HG02973 (cell line): ENCODE results near the gene APP.
"Not testable (repeated sequence)": the region's sequence is repeated elsewhere in the genome, so short reads cannot be mapped to it uniquely, and the experiment has no call there.

ENCODE experiments used
- ATAC-seq: cut with Tn5 transposase; IDR thresholded peaks from one replicate; pipeline ENCODE4 v1.9.1; 2021; ENCODE audit warnings: moderate library complexity; ENCODE audit not compliant: unreplicated experiment

The APP gene

DNA sequence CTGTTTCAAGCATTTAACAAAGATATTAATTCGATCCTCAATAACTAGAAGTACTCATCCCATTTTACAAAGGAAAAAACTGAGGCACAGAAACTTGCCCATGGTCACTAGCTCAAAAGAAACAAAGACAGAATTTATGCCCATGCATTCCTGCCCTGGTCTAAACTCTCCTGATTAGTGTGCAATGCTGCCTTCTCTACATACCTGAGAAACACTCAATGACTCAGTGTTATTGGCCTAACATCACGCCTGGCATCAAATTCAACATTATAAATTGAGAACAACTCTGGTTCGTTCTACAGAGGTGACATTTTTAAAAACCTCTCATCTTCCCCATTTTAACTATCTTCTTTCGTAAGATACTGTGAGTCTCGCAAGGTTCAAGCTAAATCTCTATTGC lies 5.2 kb downstream of the APP start:
- no peak for ATAC-seq

DNA sequence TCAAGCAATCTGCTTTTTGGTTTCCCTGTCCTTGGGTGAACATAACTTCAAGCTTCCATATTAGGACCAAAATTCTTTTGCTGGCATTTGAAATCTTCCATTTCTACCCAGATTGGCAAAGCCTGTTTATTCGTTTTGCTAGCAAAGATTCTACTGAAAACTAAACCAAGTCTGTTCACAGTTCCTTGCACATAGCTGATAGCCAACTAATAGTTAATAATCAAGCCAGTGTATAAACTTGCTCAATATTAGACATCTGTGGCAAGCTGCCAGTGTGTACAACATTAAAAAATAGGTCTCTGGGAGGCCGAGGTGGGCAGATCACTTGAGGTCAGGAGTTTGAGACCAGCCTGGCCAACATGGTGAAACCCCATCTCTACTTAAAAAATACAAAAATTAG lies 6.3 kb downstream of the APP start:
- no peak for ATAC-seq

- ATAC-seq: no peak
Observed at GRCh38 chr21:26162081-26162480, 8.5 kb downstream of the APP start.

GRCh38 chr21:26159869-26160268 lies 10.7 kb downstream of the APP start:
- ATAC-seq: no peak

DNA sequence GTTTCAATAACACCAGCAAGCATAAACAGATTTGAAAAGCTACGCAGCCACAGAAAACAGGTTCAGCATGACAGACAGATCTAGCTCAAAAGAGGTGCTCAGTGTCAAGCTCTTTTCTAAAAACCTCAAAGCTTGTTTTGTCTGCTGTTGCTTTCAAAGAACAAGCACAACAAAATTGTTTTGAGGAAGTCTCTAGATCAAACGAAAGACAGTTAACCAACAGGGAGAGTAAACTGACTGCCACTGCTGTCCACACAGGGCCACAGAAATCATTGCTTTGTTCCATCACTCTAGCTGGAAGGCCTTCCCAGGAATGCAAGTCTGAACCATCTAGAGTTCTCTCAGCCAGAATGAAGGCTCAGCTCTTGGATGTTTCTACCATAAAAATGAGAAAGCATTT lies 12.8 kb downstream of the APP start:
- no peak for ATAC-seq

- no peak for ATAC-seq
Observed at GRCh38 chr21:26154753-26155152, 15.8 kb downstream of the APP start.

DNA sequence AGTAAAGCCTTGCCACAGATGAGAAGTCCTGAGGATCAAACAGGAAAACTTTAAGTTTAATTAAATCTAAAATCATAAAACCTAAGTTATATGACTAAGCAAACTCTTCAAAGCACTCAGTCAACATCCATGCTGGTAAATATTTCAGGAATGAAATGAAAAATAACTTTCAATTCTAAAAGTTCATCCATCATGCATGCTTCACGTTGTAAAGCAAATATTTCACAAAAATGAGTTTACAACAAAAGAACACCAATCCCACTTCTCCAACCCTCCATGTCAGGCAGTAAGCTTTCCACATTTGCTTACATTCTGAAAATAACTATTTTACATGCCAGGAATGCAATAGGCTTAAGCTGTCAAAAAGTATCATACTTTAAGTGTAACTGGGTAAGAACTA lies 16.8 kb downstream of the APP start:
- no peak for ATAC-seq

DNA sequence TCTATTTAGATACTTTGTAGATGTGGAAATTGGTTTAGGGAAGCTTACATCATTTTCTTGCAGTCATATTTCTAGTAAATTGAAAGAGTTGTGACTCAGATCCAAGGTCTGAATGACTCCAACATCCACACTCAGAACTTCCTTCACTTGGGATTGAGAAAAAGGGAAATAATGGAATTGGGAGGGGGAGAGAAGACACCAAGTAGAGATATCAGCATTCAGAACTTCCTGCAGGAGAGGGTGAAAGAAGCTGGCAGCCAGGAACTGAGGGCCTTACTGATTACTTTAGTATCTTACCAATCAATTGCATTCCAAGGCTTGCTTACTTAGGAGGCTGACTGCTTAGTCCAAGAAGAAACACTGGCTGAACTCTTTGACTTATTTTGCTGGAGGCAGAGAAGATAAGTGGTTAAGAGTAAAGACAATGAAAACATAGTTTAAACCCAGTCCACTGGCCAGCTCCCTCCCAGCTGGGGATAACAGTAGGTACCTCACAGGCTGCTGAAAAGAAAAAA lies 21.7 kb downstream of the APP start:
- no peak for ATAC-seq

DNA sequence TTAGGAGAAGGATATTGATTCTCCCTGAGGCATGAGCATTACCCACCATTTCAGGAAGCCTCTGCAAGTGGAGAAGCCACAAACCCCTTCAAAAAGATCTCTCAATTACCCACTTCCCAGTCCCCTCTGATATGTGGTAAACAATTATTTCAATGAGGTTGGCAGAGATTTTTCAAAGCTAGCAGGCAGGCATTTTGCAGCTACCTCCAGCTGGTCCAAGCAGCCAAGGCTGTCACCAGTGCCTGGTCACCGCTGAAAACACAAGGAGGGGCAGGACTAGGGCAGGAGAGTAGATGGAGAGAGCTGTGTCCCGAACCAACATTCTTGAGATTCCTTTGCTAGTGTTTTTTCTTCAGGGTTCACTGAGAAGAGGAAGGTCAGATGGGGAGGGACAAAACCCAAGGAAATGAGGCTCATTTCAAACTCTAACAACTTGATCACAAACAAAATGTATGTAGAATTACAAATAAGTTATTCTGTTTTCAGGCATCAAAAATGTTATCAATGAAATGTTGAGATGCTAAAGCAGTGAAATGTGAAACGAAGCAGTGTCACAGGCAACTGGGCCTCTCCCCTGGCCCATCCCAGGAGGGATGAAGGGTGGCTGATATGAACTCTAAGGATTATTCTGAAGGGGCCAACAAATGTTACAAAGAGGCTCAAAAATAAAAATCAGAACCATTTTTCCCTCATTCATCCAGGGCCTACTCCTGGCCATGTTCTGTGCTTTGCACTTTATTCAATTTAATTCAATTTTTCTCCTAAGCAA lies 22.3 kb downstream of the APP start:
- ATAC-seq: no peak

DNA sequence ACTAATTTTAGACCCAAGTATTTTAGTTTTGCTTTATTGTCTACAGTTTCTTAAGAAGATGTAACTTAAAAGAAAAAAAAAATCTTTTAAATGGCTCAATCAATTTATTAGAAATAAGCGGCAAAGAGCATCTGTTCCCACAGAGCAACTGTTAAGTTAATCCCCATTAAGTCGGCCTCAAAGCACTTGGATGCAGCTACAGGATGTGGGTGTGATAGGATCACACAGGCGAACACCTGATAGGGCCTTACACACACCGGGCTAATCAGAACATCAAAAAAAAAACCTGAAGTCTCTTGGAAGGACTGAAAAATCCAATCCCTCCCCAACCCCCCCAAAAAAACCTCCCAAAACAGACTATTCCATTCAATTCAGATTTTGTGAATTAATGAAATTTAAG lies 23.0 kb downstream of the APP start:
- ATAC-seq: no peak

DNA sequence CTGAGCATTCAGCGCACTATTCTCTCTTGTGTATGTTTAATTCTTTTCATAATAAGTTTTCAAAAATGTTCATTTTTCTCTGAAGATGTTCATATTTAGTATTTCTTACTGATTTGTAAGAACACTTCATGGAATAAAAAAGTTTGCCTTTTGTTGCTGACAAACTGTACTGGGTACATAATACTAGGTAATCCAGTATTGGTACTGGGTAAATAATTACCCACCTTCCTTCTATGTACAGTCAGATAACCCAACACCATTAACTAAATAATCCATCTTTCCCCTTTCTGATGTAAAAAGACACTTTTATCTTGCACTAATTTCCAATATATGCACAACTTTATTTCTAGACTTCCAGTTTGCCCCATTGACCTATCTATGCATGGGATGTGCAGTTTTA lies 23.9 kb downstream of the APP start:
- no peak for ATAC-seq

DNA sequence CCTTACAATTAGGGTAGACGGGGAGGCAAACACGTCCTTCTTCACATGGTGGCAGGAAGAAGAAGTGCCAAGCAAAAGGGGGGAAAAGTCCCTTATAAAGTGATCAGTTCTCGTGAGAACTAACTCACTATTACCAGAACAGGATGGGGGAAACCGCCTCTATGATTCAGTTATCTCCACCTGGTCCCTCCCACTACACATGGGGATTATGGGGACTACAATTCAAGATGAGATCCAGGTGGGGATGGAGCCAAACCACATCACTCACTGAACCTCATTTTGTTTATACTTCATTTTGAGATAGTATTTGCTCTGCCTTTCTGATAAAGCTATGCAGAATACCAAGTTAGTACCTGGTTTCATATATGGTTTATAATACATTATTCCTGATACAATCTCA lies 26.5 kb downstream of the APP start:
- ATAC-seq: no peak

DNA sequence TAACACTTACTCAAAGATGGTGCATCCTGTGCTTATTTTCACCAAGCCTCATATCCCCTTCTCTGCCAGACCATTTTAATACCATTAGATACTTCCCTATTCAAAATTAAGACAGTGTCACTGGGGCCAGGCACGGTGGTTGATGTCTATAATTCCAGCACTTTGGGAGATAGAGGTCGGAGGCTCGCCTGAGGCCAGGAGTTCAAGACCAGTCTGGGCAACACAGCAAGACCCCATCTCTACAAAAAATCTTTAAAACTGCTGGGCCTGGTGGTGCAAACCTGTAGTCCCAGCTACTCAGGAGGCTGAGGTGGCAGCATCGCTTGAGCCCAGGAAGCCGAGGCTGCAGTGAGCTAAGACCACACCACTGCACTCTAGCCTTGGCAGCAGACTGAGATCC lies 28.2 kb downstream of the APP start:
- ATAC-seq: no peak

GRCh38 chr21:26140926-26141325 lies 29.6 kb downstream of the APP start:
- ATAC-seq: no peak

DNA sequence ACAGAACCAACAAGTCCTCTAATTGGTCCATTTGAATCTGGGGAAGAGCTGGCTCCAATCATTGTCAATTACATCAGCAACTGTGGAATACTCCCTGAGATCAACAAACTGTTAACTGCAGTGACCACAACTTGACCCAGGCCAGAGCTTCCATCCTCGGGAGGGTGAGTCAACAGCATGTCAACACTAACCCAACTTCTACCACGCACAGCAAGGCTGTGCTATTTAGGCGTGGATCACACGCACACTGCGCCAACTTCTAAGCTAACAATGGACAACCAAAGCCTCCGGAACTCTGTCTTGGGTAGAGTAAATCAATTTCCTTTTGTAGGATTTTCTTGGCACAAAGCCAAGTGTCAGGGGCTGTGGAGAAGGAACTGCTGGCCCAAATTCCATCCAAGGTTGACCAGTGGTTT lies 30.4 kb downstream of the APP start:
- ATAC-seq: no peak

DNA sequence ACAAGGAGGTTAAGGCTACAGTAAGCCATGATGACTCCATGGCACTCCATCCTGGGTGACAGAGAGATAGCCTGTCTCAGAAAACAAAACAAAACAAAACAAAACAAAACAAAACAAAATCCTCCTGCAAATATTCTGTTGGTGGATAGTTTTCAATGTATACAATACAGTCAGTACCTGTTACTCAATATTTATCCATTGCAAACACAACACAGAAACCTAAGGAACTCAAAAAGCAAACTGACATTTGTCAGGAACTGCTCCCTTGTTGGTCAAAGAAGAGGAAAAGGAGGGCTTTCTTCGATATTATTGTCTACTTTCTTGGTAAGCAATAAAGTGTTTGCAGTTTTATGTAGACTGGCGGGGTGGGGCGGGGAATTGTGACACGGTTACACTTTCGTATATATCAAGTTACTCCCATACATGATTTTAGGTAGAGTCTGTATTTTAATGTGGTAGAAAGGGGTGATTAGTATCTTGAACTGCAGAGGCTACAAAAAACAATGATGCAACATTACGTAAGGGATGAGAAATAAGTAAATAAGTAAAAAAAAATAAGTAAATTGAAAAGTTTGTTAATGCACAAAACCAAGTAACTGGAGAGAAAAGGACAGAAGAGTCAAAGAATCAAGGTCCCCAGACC lies 31.8 kb downstream of the APP start:
- ATAC-seq: no peak

DNA sequence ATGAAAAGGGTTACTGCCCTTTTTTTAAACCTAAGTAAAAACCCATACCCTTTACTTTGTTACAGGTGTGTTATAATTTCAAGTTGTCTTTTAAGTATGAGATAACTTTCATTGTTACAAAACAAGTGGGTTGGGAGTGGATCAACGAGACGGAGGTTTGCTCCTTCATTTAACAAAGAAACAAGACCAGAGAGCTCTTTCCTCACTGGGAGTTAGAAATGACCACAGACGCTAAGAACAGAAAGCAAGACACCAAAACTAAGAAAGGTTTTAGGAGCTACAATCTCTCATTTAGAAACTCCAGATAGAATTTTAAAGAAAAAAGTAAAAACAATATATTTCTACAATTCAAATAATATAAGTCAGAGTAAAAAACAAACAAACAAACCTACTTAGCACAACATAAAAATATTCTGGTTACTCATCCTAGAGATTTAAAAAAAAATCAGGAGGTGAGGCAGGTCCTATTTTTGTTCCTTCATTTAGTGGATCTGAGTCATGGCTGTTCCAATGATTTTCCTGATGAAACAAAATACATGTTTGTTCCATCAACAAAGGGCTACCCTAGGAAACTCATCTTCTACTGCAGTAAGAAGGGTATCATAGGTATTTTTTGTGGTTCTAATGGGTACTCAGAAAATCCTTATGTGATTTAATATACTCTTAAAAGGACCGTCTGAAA lies 33.0 kb downstream of the APP start:
- ATAC-seq: peak; percentile 37

- peak; percentile 98 for ATAC-seq
Observed at GRCh38 chr21:26136671-26137070, 33.9 kb downstream of the APP start.

DNA sequence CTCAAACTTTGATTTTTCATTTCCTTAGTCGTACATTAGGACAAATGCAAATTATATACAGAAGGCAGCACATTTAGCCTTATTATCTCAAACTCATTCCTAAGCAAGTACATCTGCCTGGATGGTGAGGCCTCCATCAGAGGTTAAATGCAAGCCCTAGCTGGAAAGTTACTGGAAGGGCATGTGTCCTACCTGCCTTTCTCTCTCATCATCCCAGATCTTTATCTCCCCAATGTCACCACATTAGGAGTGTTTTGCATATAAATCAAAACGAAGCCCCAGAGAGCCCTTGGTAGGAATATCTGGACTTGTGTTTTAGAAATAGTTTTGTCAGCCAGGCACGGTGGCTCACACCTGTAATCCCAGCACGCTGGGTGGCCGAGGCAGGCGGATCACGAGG lies 35.0 kb downstream of the APP start:
- no peak for ATAC-seq

DNA sequence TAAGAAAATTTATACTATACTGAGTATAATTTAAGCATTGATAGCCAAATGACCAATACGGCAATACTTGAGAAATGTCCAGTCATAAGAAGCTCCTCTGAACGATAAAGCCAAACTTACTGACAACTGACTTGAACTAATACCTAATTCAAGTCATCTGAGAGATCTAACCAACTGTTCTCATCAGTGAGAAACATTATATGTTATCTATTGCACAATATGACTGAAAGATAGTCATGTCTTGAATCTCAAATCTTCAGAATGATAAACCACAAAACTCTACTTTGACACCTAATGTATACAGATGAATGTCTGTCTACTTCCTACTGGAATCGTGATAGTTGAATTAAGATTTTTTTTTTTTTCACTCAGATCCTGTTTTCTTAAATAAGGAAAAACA lies 39.0 kb downstream of the APP start:
- no peak for ATAC-seq

DNA sequence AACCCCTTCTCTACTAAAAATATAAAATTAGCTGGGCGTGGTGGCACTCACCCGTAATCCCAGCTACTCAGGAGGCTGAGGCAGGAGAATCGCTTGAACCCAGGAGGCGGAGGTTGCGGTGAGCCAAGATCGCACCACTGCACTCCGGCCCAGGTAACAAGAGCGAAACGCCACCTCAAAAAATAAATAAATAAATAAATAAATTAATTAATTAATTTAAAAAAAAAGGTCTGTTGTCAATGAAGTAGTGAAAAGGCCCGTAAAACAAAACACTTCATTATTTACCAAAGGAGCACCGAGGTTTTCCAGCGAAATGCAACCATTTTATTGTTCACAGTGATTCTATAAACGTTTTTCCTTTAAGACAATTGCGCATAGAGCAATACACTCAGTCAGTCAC lies 39.5 kb downstream of the APP start:
- ATAC-seq: not testable (repeated sequence)

GRCh38 chr21:26130249-26130881 lies 40.2 kb downstream of the APP start:
- no peak for ATAC-seq
